Stimulated activated naive CD8-positive, alpha-beta T cell treated with anti-CD3 and anti-CD28 coated beads, Interleukin-15, Interleukin-2, amounts not matched to agents 100 U/mL and 50 U/mL, for 24 hours (primary cell): Measurements from ENCODE around the gene SYCE1.
"Not testable (repeated sequence)": the region's sequence is repeated elsewhere in the genome, so short reads cannot be mapped to it uniquely, and the experiment has no call there.

Source experiments
- ATAC-seq: fragments of 150-1000 bp; cut with Tn5 transposase; one replicate; pipeline ENCODE4 v1.10.0; 2021
- DNase-seq: peaks from one replicate; pipeline ENCODE4 v3.0.0; 2021

Gene SYCE1

GRCh38 chr10:133565441-133566294 is at the start of gene SYCE1:
Gene SYCE1 (minus strand): TSS chr10:133565583. CDS start chr10:133565529, 54 bp downstream.
- DNase-seq (no peak), ATAC-seq (no peak)

GRCh38 chr10:133614830-133615580 is 49.6 kb upstream of the SYCE1 start:
- ATAC-seq (no peak), DNase-seq (no peak)

- DNase-seq, result no peak
Measured at GRCh38 chr10:133613699-133614098, 48.3 kb upstream of the SYCE1 start.

GRCh38 chr10:133611079-133611478 is 45.7 kb upstream of the SYCE1 start:
- no peak for ATAC-seq

More at GRCh38 chr10:133613699-133614098, 48.3 kb upstream of the SYCE1 start:
- ATAC-seq, result no peak

GRCh38 chr10:133608855-133609254 is 43.5 kb upstream of the SYCE1 start:
- no peak for DNase-seq
- ATAC-seq, result no peak

More at GRCh38 chr10:133611079-133611478, 45.7 kb upstream of the SYCE1 start:
- no peak for DNase-seq

- not testable (repeated sequence) for ATAC-seq, DNase-seq
Measured at GRCh38 chr10:133603434-133603833, 38.1 kb upstream of the SYCE1 start.

GRCh38 chr10:133600657-133601056 is 35.3 kb upstream of the SYCE1 start:
- no peak for ATAC-seq

GRCh38 chr10:133599869-133600268 is 34.5 kb upstream of the SYCE1 start:
- ATAC-seq, result not testable (repeated sequence)

More at GRCh38 chr10:133600657-133601056, 35.3 kb upstream of the SYCE1 start:
- no peak for DNase-seq

GRCh38 chr10:133592716-133593115 is 27.3 kb upstream of the SYCE1 start:
- DNase-seq (no peak), ATAC-seq (no peak)

More at GRCh38 chr10:133599869-133600268, 34.5 kb upstream of the SYCE1 start:
- DNase-seq, result not testable (repeated sequence)

GRCh38 chr10:133590970-133591359 is 25.6 kb upstream of the SYCE1 start:
- ATAC-seq (no peak), DNase-seq (no peak)

GRCh38 chr10:133590226-133590969 is 25.0 kb upstream of the SYCE1 start:
- DNase-seq (no peak), ATAC-seq (no peak)

- ATAC-seq, DNase-seq: not testable (repeated sequence)
Measured at GRCh38 chr10:133577037-133577436, 11.7 kb upstream of the SYCE1 start.

- not testable (repeated sequence) for DNase-seq, ATAC-seq
Measured at GRCh38 chr10:133573460-133573859, 8.1 kb upstream of the SYCE1 start.

GRCh38 chr10:133572055-133572454 is 6.7 kb upstream of the SYCE1 start:
- DNase-seq, ATAC-seq: not testable (repeated sequence)

GRCh38 chr10:133569801-133570200 is 4.4 kb upstream of the SYCE1 start:
- not testable (repeated sequence) for DNase-seq, ATAC-seq

- DNase-seq, result not testable (repeated sequence)
- peak; percentile 57 for ATAC-seq
Measured at GRCh38 chr10:133568831-133569527, 3.6 kb upstream of the SYCE1 start.

- no peak for DNase-seq
- ATAC-seq, result no peak
Measured at GRCh38 chr10:133568287-133568614, 2.9 kb upstream of the SYCE1 start.

GRCh38 chr10:133567609-133568286 is 2.4 kb upstream of the SYCE1 start:
- no peak for ATAC-seq

GRCh38 chr10:133567119-133567518 is 1.7 kb upstream of the SYCE1 start:
- DNase-seq, result no peak
- ATAC-seq, result no peak

More at GRCh38 chr10:133567609-133568286, 2.4 kb upstream of the SYCE1 start:
- no peak for DNase-seq

GRCh38 chr10:133564816-133565215 is 567 bp downstream of the SYCE1 start:
- ATAC-seq (no peak), DNase-seq (no peak)

GRCh38 chr10:133559216-133559615 is 6.2 kb downstream of the SYCE1 start:
- DNase-seq (no peak), ATAC-seq (no peak)
